NT2/D1 (cell line): ENCODE measurements around the gene CREB5.

Experiments used
- SUZ12 ChIP-seq: IDR thresholded peaks from 2 replicates; pipeline ENCODE4 v1.6.1; 2011; ENCODE audit not compliant: insufficient read length, insufficient read depth; ENCODE audit errors: extremely low read depth
- ZNF274 ChIP-seq: IDR thresholded peaks from 2 replicates; pipeline ENCODE4 v1.6.1; 2011; ENCODE audit warnings: mild to moderate bottlenecking, low read depth, low read length

GRCh38 chr7:28729281-28729680 lies 317.0 kb downstream of the CREB5 start:
- TF ChIP-seq ZNF274 = no peak
- no peak for TF ChIP-seq SUZ12
